H1 (cell line): ENCODE measurements around the gene IARS2. TPM values are rescaled to one million over a fixed set of nuclear protein-coding genes. Genes with fewer than 3 reads are reported as not detected.
A peak's percentile ranks its signal among the peaks of the same experiment; 100 is the strongest.
"Not testable (repeated sequence)": the region's sequence is repeated elsewhere in the genome, so short reads cannot be mapped to it uniquely, and the experiment has no call there.

Experiments used
- CTCF ChIA-PET: fragments of 300-600 bp; sonication (Branson Sonifier 250); formaldehyde crosslinking; loops from one replicate; lab custom pipeline; 2021; ENCODE audit not compliant: partially characterized antibody; lab: Charles Lee
- POLR2A ChIA-PET: fragments of 300-600 bp; sonication (Branson Sonifier 250); formaldehyde crosslinking; loops from one replicate; lab custom pipeline; 2021; ENCODE audit warnings: inconsistent platforms; ENCODE audit not compliant: partially characterized antibody; lab: Charles Lee
- DNase-seq, 2 experiments: peaks; one replicate each; pipeline versions ENCODE4 v3.0.0 to v3.0.0-alpha.2; 2010 to 2022; ENCODE audit warnings: low spot score in 2 of 2, low read depth in 1 of 2, mixed read lengths in 1 of 2
- FAIRE-seq: peaks from 2 replicates; lab custom pipeline; 2011; peaks lifted over from hg19 to GRCh38; lab: Jason Lieb, UNC
- H2AFZ ChIP-seq: 2 replicates; pipeline ENCODE4 v1.8.1; 2012; ENCODE audit warnings: low read length, inconsistent platforms
- H2AK5ac ChIP-seq: 2 replicates; pipeline ENCODE4 v1.6.1; 2013; ENCODE audit warnings: low read depth, low read length
- H2BK120ac ChIP-seq: replicated peaks from 2 replicates; pipeline ENCODE3; 2013; ENCODE audit warnings: low read depth, low read length, inconsistent platforms
- H2BK12ac ChIP-seq: 2 replicates; pipeline ENCODE4 v1.6.1; 2013; ENCODE audit warnings: low read depth, low read length
- H2BK15ac ChIP-seq: 2 replicates; pipeline ENCODE4 v1.6.1; 2013; ENCODE audit warnings: low read length
- H2BK20ac ChIP-seq: 2 replicates; pipeline ENCODE4 v1.6.1; 2013; ENCODE audit warnings: low read length
- H2BK5ac ChIP-seq: 2 replicates; pipeline ENCODE4 v1.6.1; 2013; ENCODE audit warnings: low read depth, low read length
- H3K14ac ChIP-seq: 2 replicates; pipeline ENCODE4 v1.6.1; 2013; ENCODE audit warnings: inconsistent platforms; ENCODE audit not compliant: insufficient read length
- H3K18ac ChIP-seq: 2 replicates; pipeline ENCODE4 v1.6.1; 2013; ENCODE audit warnings: low read length; ENCODE audit errors: extremely low read depth
- H3K23ac ChIP-seq: 2 replicates; pipeline ENCODE4 v1.6.1; 2013; ENCODE audit warnings: inconsistent platforms; ENCODE audit not compliant: insufficient read length
- H3K23me2 ChIP-seq: 2 replicates; pipeline ENCODE4 v1.6.1; 2013; ENCODE audit warnings: low read depth, low read length
- H3K27ac ChIP-seq: 2 replicates; pipeline ENCODE4 v1.6.1; 2011; ENCODE audit warnings: low read depth, low read length, inconsistent platforms
- H3K27me3 ChIP-seq, 4 experiments: replicated peaks in 1 of 4; 1 replicate in 1 of 4; 2 replicates in 3 of 4; pipeline versions ENCODE4 v1.6.1 to v1.8.1; 2011 to 2013; ENCODE audit warnings: low read length in 3 of 4, mild to moderate bottlenecking in 3 of 4, inconsistent platforms in 2 of 4, mixed read lengths in 2 of 4, moderate library complexity in 1 of 4; ENCODE audit not compliant: control insufficient read depth in 3 of 4, insufficient read depth in 3 of 4; ENCODE audit errors: extremely low read depth in 1 of 4
- H3K36me3 ChIP-seq, 4 experiments: 2 replicates each; pipeline versions ENCODE4 v1.6.1 to v1.8.1; 2011 to 2013; ENCODE audit warnings: mild to moderate bottlenecking in 4 of 4, low read length in 3 of 4, moderate library complexity in 2 of 4, control low read depth in 1 of 4, inconsistent platforms in 1 of 4; ENCODE audit not compliant: insufficient read depth in 4 of 4, control insufficient read depth in 2 of 4
- H3K4ac ChIP-seq: replicated peaks from 2 replicates; pipeline ENCODE3; 2013; ENCODE audit warnings: low read length, low read depth, mixed read lengths, inconsistent platforms; ENCODE audit not compliant: insufficient read length
- H3K4me1 ChIP-seq, 4 experiments: replicated peaks in 1 of 4; 1 replicate in 1 of 4; 2 replicates in 3 of 4; pipeline versions ENCODE4 v1.6.1 to v1.8.1; 2011 to 2013; ENCODE audit warnings: low read length in 3 of 4, inconsistent platforms in 2 of 4, mixed read lengths in 1 of 4; ENCODE audit not compliant: insufficient read depth in 4 of 4, control insufficient read depth in 3 of 4
- H3K4me2 ChIP-seq, 2 experiments: 2 replicates each; pipeline versions ENCODE4 v1.6.1 to v1.8.1; 2011 to 2013; ENCODE audit warnings: low read depth in 2 of 2, low read length in 2 of 2, control low read depth in 1 of 2, inconsistent platforms in 1 of 2, mild to moderate bottlenecking in 1 of 2; ENCODE audit not compliant: insufficient read depth in 1 of 2
- H3K4me3 ChIP-seq, 4 experiments: fragments of 200-600, 300-600 bp in 1 of 4; sonication (generic), shearing (Covaris generic), sonication (Bioruptor Twin) in 1 of 4; 2 replicates each; pipeline versions ENCODE4 v1.5.1 to v1.8.1; 2011 to 2016; ENCODE audit warnings: low read length in 4 of 4, low read depth in 3 of 4, control low read depth in 2 of 4, inconsistent platforms in 2 of 4, mild to moderate bottlenecking in 2 of 4, mixed read lengths in 1 of 4, moderate library complexity in 1 of 4; ENCODE audit not compliant: insufficient read depth in 2 of 4; ENCODE audit errors: extremely low read depth in 1 of 4
- H3K56ac ChIP-seq: replicated peaks from 2 replicates; pipeline ENCODE3; 2013; ENCODE audit warnings: low read depth, mild to moderate bottlenecking, mixed read lengths, low read length, inconsistent platforms; ENCODE audit not compliant: insufficient read length
- H3K79me1 ChIP-seq: 2 replicates; pipeline ENCODE4 v1.6.1; 2013; ENCODE audit warnings: low read depth, low read length, control low read depth
- H3K79me2 ChIP-seq, 2 experiments: 2 replicates each; pipeline versions ENCODE4 v1.6.1 to v1.8.1; 2012 to 2013; ENCODE audit warnings: low read length in 2 of 2, mild to moderate bottlenecking in 2 of 2, inconsistent platforms in 1 of 2; ENCODE audit not compliant: insufficient read depth in 2 of 2, control insufficient read depth in 1 of 2
- H3K9ac ChIP-seq, 4 experiments: replicated peaks in 1 of 4; 1 replicate in 1 of 4; 2 replicates in 3 of 4; pipeline versions ENCODE4 v1.6.1 to v1.8.1; 2011 to 2013; ENCODE audit warnings: low read depth in 3 of 4, low read length in 3 of 4, control low read depth in 2 of 4, mild to moderate bottlenecking in 2 of 4, moderate library complexity in 2 of 4, inconsistent platforms in 1 of 4; ENCODE audit errors: extremely low read depth in 1 of 4
- H3K9me3 ChIP-seq, 2 experiments: 2 replicates each; pipeline versions ENCODE4 v1.6.1 to v1.8.1; 2012 to 2013; ENCODE audit warnings: mild to moderate bottlenecking in 2 of 2, moderate library complexity in 2 of 2, control low read depth in 1 of 2, inconsistent platforms in 1 of 2, low read depth in 1 of 2, low read length in 1 of 2, mixed read lengths in 1 of 2; ENCODE audit not compliant: insufficient read depth in 2 of 2
- H4K20me1 ChIP-seq, 2 experiments: replicated peaks in 1 of 2; 2 replicates each; pipeline versions ENCODE3 to v1.8.1; 2011 to 2013; ENCODE audit warnings: inconsistent platforms in 2 of 2, low read length in 2 of 2, mild to moderate bottlenecking in 1 of 2; ENCODE audit not compliant: insufficient read depth in 2 of 2, control insufficient read depth in 1 of 2
- H4K5ac ChIP-seq: 2 replicates; pipeline ENCODE4 v1.6.1; 2013; ENCODE audit warnings: low read length, low read depth, mixed read lengths, inconsistent platforms; ENCODE audit not compliant: insufficient read length
- H4K8ac ChIP-seq: 2 replicates; pipeline ENCODE4 v1.8.0; 2013; ENCODE audit warnings: mild to moderate bottlenecking, moderate library complexity, low read length, inconsistent platforms; ENCODE audit not compliant: insufficient read depth; ENCODE audit errors: extremely low read depth
- H4K91ac ChIP-seq: replicated peaks from 2 replicates; pipeline ENCODE3; 2013; ENCODE audit warnings: low read length, mixed read lengths, inconsistent platforms; ENCODE audit not compliant: insufficient read length
- RAD21 ChIP-seq, 2 experiments: IDR thresholded peaks in 1 of 2; conservative IDR thresholded peaks in 1 of 2; 2 replicates each; pipeline ENCODE4 v1.6.1; 2011; ENCODE audit warnings: low read depth in 2 of 2, low read length in 2 of 2, improper control_type of control experiment in 1 of 2, inconsistent platforms in 1 of 2, mild to moderate bottlenecking in 1 of 2, moderate library complexity in 1 of 2
- WGBS, 2 experiments: shearing (Covaris generic) in 1 of 2; methylation state at CpG; one replicate each; pipeline versions ENCODE4 v1.1.6 to v1.1.7; 2013 to 2015; ENCODE audit warnings: low lambda C conversion rate in 2 of 2, mixed read lengths in 2 of 2, inconsistent platforms in 1 of 2, low coverage in 1 of 2, missing lambda C conversion rate in 1 of 2; ENCODE audit not compliant: insufficient replicate concordance in 2 of 2, insufficient coverage in 1 of 2, insufficient read length in 1 of 2; ENCODE audit errors: extremely low coverage in 1 of 2, missing lambda C conversion rate in 1 of 2; 5-methylcytosine and 5-hydroxymethylcytosine counted together
- polyA plus RNA-seq, 7 experiments: library from polyadenylated mRNA; depleted of rRNA in 3 of 7; stranded (reverse) in 5 of 7; unstranded in 2 of 7; fragments of >200 nt in 5 of 7; fragments of 200-250 nt in 2 of 7; gene quantifications; 1 replicate in 5 of 7; 2 replicates in 1 of 7; 4 replicates in 1 of 7; pipeline versions ENCODE4 v1.2.1 to v1.2.3, GENCODE V29; 2011 to 2013; ENCODE audit warnings: missing spikeins in 2 of 7, mixed read lengths in 2 of 7
- total RNA-seq: library from RNA; stranded (reverse); fragmentation: NEBNext Ultra II Directional; extraction: Animal tissue kit (Norgen Biotek cat#: 25700); gene quantifications from 2 replicates; pipeline ENCODE4 v1.2.1, GENCODE V29; 2021
- TF ChIP-seq, protein P1 (sequence below), 3 experiments: IDR thresholded peaks; 1 replicate in 2 of 3; 2 replicates in 1 of 3; pipeline versions ENCODE4 v1.5.1 to v1.6.1; 2011; ENCODE audit warnings: low read length in 3 of 3, mild to moderate bottlenecking in 3 of 3, inconsistent platforms in 2 of 3, low read depth in 1 of 3, moderate library complexity in 1 of 3; ENCODE audit not compliant: insufficient read depth in 1 of 3; ENCODE audit errors: control extremely low read depth in 1 of 3

The IARS2 gene
- total and polyA plus RNA-seq, 2 of the 8 experiments (the other 6 are each of a cell fraction or from before 2014, with no cell fraction given) = 15.0 to 69.8 TPM

DNA sequence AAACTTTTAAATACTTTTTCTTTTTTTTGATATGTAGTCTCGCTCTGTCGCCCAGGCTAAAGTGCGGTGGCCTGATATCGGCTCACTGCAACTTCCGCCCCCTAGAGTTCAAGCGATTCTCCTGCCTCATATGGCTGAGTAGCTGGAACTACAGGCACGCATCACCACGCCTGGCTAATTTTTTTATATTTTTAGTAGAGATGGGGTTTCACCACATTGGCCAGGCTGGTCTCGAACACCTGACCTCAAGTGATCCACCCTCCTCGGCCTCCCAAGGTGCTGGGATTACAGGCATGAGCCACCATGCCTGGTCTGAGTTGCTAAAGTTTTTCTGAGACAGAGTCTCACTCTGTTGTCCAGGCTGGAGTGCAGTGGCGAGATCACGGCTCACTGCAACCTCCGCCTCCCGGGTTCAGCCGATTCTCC lies 7.7 kb upstream of the IARS2 start:
- POLR2A ChIA-PET, H3K4me1 ChIP-seq, H3K27ac ChIP-seq, H3K18ac ChIP-seq, H3K23ac ChIP-seq, H2BK20ac ChIP-seq, H3K9ac ChIP-seq, H3K79me1 ChIP-seq, H2BK5ac ChIP-seq, H4K20me1 ChIP-seq, H3K56ac ChIP-seq, H3K4me3 ChIP-seq, H2BK15ac ChIP-seq, H2BK12ac ChIP-seq, H3K79me2 ChIP-seq, H3K9me3 ChIP-seq, H3K36me3 ChIP-seq, H4K91ac ChIP-seq, H2BK120ac ChIP-seq, FAIRE-seq, H3K14ac ChIP-seq, H2AK5ac ChIP-seq, H3K4ac ChIP-seq, H3K27me3 ChIP-seq, H4K8ac ChIP-seq, H2AFZ ChIP-seq, H3K4me2 ChIP-seq, H4K5ac ChIP-seq, H3K23me2 ChIP-seq: not testable (repeated sequence)
- CTCF ChIA-PET = interaction anchor here (0.7 to 3.9 kb wide), 14 partner anchors 11 to 247 kb away, joined by 3 to 12 read pairs (median 5); no protein-coding TSS in a partner anchor
- TF ChIP-seq, protein P1, sequence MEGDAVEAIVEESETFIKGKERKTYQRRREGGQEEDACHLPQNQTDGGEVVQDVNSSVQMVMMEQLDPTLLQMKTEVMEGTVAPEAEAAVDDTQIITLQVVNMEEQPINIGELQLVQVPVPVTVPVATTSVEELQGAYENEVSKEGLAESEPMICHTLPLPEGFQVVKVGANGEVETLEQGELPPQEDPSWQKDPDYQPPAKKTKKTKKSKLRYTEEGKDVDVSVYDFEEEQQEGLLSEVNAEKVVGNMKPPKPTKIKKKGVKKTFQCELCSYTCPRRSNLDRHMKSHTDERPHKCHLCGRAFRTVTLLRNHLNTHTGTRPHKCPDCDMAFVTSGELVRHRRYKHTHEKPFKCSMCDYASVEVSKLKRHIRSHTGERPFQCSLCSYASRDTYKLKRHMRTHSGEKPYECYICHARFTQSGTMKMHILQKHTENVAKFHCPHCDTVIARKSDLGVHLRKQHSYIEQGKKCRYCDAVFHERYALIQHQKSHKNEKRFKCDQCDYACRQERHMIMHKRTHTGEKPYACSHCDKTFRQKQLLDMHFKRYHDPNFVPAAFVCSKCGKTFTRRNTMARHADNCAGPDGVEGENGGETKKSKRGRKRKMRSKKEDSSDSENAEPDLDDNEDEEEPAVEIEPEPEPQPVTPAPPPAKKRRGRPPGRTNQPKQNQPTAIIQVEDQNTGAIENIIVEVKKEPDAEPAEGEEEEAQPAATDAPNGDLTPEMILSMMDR (IDR thresholded peaks at IDR 0.05; ENCODE audit: control extremely low read depth in 1 of 3, insufficient read depth in 1 of 3, low read depth in 1 of 3, low read length in 3 of 3) = peak; percentile 46 to 66 (median 56)
- TF ChIP-seq RAD21 (IDR thresholded peaks at IDR 0.05 in 1 of 2, conservative IDR thresholded peaks at IDR 0.05 in 1 of 2; ENCODE audit: low read depth in 2 of 2, low read length in 2 of 2) = peak; percentile 27 to 44; a peak in 3 of 4 replicates
- peak in 1 of 2 experiments; percentile 51 for DNase-seq
- 76% methylated on average over 15 of the region's 15 CpGs; no CpG with 5 or more reads in 1 of the 2 experiments for WGBS, 2 experiments
